Vagina (tissue), 2 donors: ENCODE measurements around the gene CCR7.

Experiments used
- CTCF ChIP-seq, 3 experiments: fragments of 450-650 bp in 2 of 3; fragments of 200-600 bp in 1 of 3; sonication (generic) in 1 of 3; IDR thresholded peaks; one replicate each; pipeline ENCODE4 v1.5.1; 2017 to 2019; ENCODE audit warnings: antibody characterized with exemption in 3 of 3, mild to moderate bottlenecking in 2 of 3, moderate library complexity in 2 of 3
- POLR2A ChIP-seq, 2 donors: fragments of 450-650 bp; IDR thresholded peaks; one replicate each; pipeline ENCODE4 v1.6.1; 2017; ENCODE audit warnings: antibody characterized with exemption in 2 of 2, mild to moderate bottlenecking in 2 of 2, moderate library complexity in 2 of 2
- POLR2AphosphoS5 ChIP-seq, 2 donors: sonication (generic); formaldehyde crosslinking; IDR thresholded peaks; one replicate each; pipeline ENCODE4 v1.9.0; 2017; ENCODE audit warnings: antibody characterized with exemption in 2 of 2, mild to moderate bottlenecking in 2 of 2, low read depth in 1 of 2; ENCODE audit not compliant: insufficient read depth in 1 of 2

GRCh38 chr17:40525294-40525693, 40.0 kb downstream of the CCR7 start:
- TF ChIP-seq CTCF (IDR thresholded peaks at IDR 0.05) (no peak), POLR2A (IDR thresholded peaks at IDR 0.05) (no peak), POLR2AphosphoS5 (IDR thresholded peaks at IDR 0.05; ENCODE audit: insufficient read depth in 1 of 2, low read depth in 1 of 2) (no peak)
